Coronary artery (tissue), 2 donors: Measurements from ENCODE around the gene PLPP4.

Experiments
- DNase-seq: peaks from one replicate; pipeline ENCODE4 v3.0.0-alpha.2; 2017; ENCODE audit warnings: low spot score
- H3K27ac ChIP-seq, 2 donors: fragments of 200-600 bp; sonication (generic); one replicate each; pipeline ENCODE4 v1.5.1; 2016 to 2019
- H3K4me3 ChIP-seq: fragments of 200-600 bp; sonication (generic); 2 replicates; pipeline ENCODE4 v1.5.1; 2016; ENCODE audit warnings: mild to moderate bottlenecking, moderate library complexity
- TF ChIP-seq, protein P1 (sequence below): fragments of 200-600 bp; sonication (generic); IDR thresholded peaks from one replicate; pipeline ENCODE4 v1.5.1; 2019; ENCODE audit warnings: antibody characterized with exemption

PLPP4 gene

DNA sequence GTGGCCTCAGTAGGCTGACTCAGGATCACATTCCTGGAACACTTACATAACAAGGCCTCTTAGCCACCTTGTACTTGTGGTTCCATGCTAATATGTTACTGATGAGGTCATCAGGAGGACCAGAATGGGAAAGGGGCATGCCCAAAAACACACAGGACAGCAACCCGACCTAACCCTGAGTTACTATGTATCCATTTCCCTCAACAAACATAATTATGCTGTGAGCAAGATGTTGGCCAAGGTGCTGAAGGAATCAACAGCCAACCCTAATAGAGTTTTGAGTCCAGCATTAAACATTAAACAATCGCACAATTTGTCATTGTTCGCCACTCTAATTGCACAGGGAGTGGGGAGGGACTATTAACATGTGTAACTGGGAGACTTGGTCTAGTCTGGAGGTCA lies 129.4 kb downstream of the PLPP4 start:
- Histone ChIP-seq H3K4me3 (no peak overlapping the region), H3K27ac (no peak overlapping the region)
- TF ChIP-seq, protein P1, sequence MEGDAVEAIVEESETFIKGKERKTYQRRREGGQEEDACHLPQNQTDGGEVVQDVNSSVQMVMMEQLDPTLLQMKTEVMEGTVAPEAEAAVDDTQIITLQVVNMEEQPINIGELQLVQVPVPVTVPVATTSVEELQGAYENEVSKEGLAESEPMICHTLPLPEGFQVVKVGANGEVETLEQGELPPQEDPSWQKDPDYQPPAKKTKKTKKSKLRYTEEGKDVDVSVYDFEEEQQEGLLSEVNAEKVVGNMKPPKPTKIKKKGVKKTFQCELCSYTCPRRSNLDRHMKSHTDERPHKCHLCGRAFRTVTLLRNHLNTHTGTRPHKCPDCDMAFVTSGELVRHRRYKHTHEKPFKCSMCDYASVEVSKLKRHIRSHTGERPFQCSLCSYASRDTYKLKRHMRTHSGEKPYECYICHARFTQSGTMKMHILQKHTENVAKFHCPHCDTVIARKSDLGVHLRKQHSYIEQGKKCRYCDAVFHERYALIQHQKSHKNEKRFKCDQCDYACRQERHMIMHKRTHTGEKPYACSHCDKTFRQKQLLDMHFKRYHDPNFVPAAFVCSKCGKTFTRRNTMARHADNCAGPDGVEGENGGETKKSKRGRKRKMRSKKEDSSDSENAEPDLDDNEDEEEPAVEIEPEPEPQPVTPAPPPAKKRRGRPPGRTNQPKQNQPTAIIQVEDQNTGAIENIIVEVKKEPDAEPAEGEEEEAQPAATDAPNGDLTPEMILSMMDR = no peak
- DNase-seq = no peak

DNA sequence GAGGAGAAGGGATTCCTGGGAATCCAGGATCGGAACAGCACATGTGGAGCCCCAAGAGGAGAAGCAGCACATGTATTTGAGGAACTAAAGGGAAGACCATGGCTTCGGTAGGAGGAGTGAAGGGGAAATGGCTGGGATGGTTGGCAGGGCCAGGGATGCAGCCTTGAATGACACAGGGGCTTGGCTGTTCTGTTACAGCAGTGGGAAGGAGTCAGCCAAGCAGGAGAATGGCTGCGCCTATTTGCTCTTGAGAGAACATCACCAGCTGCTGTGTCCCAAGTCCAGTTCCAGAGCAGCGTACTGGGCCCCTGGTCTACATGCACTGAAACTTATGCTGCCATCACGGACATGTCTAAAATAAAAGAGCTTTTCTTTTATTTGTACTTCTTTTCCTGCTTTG lies 130.0 kb downstream of the PLPP4 start:
- TF ChIP-seq, protein P1 = no peak
- H3K4me3 ChIP-seq = no peak overlapping the region
- H3K27ac ChIP-seq = no peak overlapping the region
- no peak for DNase-seq

DNA sequence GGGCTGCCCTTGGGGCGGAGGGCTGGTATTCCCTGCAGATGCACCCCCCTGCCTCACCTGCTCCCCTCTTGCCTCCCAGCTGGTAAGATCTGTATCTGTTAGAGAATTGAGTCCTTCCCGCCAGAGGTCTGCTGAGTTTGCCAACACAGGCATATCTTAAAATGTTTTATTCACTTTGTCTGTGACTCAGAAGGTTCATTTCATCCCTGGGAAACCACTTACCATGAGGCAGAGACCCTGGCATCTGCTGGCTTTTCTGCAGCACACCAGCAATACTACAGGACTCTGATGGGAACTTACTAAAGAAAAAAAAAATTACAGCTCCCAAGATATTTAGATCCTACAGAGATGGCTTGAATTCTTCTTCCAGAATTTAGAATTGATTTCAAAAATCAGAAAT lies 131.3 kb downstream of the PLPP4 start:
- TF ChIP-seq, protein P1 = no peak
- H3K4me3 ChIP-seq = no peak overlapping the region
- no peak for DNase-seq
- H3K27ac ChIP-seq = no peak overlapping the region

- H3K27ac ChIP-seq = no peak overlapping the region
- TF ChIP-seq, protein P1 = no peak
- H3K4me3 ChIP-seq = no peak overlapping the region
- DNase-seq = no peak
Measured at GRCh38 chr10:120593693-120594092, 136.7 kb downstream of the PLPP4 start.

GRCh38 chr10:120597902-120598301 lies 140.9 kb downstream of the PLPP4 start:
- no peak for DNase-seq
- TF ChIP-seq, protein P1 = no peak
- H3K4me3 ChIP-seq = no peak overlapping the region
- no peak overlapping the region for H3K27ac ChIP-seq

GRCh38 chr10:120598386-120598785 lies 141.4 kb downstream of the PLPP4 start:
- DNase-seq = no peak
- no peak overlapping the region for H3K4me3 ChIP-seq
- TF ChIP-seq, protein P1 = no peak
- no peak overlapping the region for H3K27ac ChIP-seq

DNA sequence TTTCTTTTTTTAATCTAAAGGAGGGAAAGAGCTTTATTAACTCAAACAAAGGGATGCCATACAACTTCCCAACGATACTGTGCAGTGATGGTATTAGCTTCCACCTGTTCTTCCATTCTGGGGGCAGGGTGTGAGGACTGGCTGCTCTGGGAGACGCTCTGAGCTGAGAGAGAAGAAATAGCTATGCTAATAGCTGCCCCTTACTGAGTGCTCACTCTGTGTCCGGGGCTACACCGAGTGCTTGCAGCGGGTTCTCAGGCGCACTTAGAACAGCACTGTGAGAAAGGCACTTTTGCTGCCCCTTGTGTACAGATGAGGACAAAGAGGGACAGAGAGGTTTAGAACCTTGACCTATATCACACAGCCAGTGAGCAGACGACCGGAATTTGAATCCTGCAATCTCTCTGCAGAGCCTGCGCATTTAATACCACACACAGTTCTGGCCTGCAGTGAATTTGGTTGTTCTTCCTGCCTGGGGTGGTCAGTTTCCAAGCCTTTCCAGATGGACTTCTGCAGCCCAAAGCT lies 142.2 kb downstream of the PLPP4 start:
- H3K4me3 ChIP-seq = no peak overlapping the region

More for the DNA sequence above, 142.2 kb downstream of the PLPP4 start:
- no peak overlapping the region for H3K27ac ChIP-seq
- DNase-seq = no peak
- TF ChIP-seq, protein P1 = no peak
